HCT116 (cell line): Measurements from ENCODE around the gene MGST2. TPM values are rescaled to one million over a fixed set of nuclear protein-coding genes. Genes with fewer than 3 reads are reported as not detected.

Experiments used
- ATAC-seq: fragments of 200-7000 bp; cut with Tn5 transposase; 2 replicates; pipeline ENCODE4 v1.9.1; 2020; ENCODE audit warnings: mild to moderate bottlenecking, moderate library complexity
- BruUV-seq: library from RNA; stranded (reverse); fragments of 400-500 nt; replicated peaks from 2 replicates; lab custom pipeline; 2021; lab: Mats Ljungman, UMichigan
- CTCF ChIA-PET: fragments of 300-600 bp; sonication (Branson Sonifier 250); formaldehyde crosslinking; loops from one replicate; lab custom pipeline; 2021; ENCODE audit warnings: antibody characterized with exemption; lab: Charles Lee
- POLR2A ChIA-PET: fragments of 300-600, 350-600 bp; sonication (Branson Sonifier 250); formaldehyde crosslinking; loops from one replicate; lab custom pipeline; 2021; ENCODE audit warnings: antibody characterized with exemption; lab: Charles Lee
- RAD21 ChIA-PET, 2 experiments: fragments of 300-600 bp; sonication (Branson Sonifier 250); formaldehyde crosslinking; loops; one replicate each; lab custom pipeline; 2023; ENCODE audit warnings: low total read pairs in 2 of 2; ENCODE audit not compliant: uncharacterized antibody in 2 of 2, unreplicated experiment in 2 of 2, low non-redundant PET in 1 of 2; lab: Charles Lee
- DNase-seq: peaks from one replicate; pipeline ENCODE4 v3.0.0-alpha.2; 2010; ENCODE audit warnings: low read depth, low spot score
- H2AFZ ChIP-seq: fragments of 200-600 bp; shearing (Covaris generic), sonication (generic); 2 replicates; pipeline ENCODE4 v1.6.1; 2017; ENCODE audit warnings: low read depth, mixed run types, mixed read lengths, antibody characterized with exemption, low read length; ENCODE audit not compliant: poor library complexity, severe bottlenecking
- H3K27ac ChIP-seq: 2 replicates; pipeline ENCODE4 v1.5.1; 2012; ENCODE audit warnings: low read depth, low read length
- H3K27me3 ChIP-seq: fragments of 200-600 bp; sonication (generic); 2 replicates; pipeline ENCODE4 v1.6.1; 2016; ENCODE audit warnings: mixed run types, low read length, mixed read lengths; ENCODE audit not compliant: insufficient read depth
- H3K36me3 ChIP-seq, 2 experiments: fragments of 200-500 bp in 1 of 2; fragments of 200-600 bp in 1 of 2; sonication (Bioruptor generic) in 1 of 2; sonication (generic) in 1 of 2; 2 replicates each; pipeline versions ENCODE4 v1.5.1 to v1.6.1; 2014 to 2016; ENCODE audit warnings: low read length in 2 of 2, inconsistent platforms in 1 of 2, mixed read lengths in 1 of 2, mixed run types in 1 of 2; ENCODE audit not compliant: insufficient read depth in 2 of 2, control insufficient read depth in 1 of 2
- H3K4me1 ChIP-seq, 2 experiments: fragments of 200-600 bp in 1 of 2; sonication (generic) in 1 of 2; 2 replicates each; pipeline versions ENCODE4 v1.5.1 to v1.6.1; 2012 to 2017; ENCODE audit warnings: low read length in 2 of 2, inconsistent platforms in 1 of 2, mild to moderate bottlenecking in 1 of 2, mixed read lengths in 1 of 2, mixed run types in 1 of 2, moderate library complexity in 1 of 2; ENCODE audit not compliant: insufficient read depth in 2 of 2, control insufficient read depth in 1 of 2
- H3K4me2 ChIP-seq: fragments of 200-600 bp; sonication (generic); 2 replicates; pipeline ENCODE4 v1.6.1; 2017; ENCODE audit warnings: mixed run types, low read length, mixed read lengths
- H3K4me3 ChIP-seq, 2 experiments: fragments of 200-600 bp in 1 of 2; sonication (generic) in 1 of 2; replicated peaks in 1 of 2; 2 replicates each; pipeline ENCODE4 v1.5.1; 2011 to 2016; ENCODE audit warnings: low read length in 2 of 2, control low read depth in 1 of 2, low read depth in 1 of 2, mild to moderate bottlenecking in 1 of 2, mixed read lengths in 1 of 2, mixed run types in 1 of 2
- H3K79me2 ChIP-seq: fragments of 200-600 bp; sonication (generic); 2 replicates; pipeline ENCODE4 v1.6.1; 2017; ENCODE audit warnings: mild to moderate bottlenecking, mixed run types, low read length, moderate library complexity, mixed read lengths; ENCODE audit not compliant: insufficient read depth
- H3K9ac ChIP-seq: fragments of 200-600 bp; sonication (generic); 2 replicates; pipeline ENCODE4 v1.6.1; 2016; ENCODE audit warnings: low read length, mixed read lengths
- H3K9me2 ChIP-seq: fragments of 200-600 bp; sonication (generic), shearing (Covaris generic); 2 replicates; pipeline ENCODE4 v1.6.1; 2017; ENCODE audit warnings: mixed run types, mild to moderate bottlenecking, moderate library complexity; ENCODE audit not compliant: insufficient read depth
- H3K9me3 ChIP-seq, 2 experiments: fragments of 200-500 bp in 1 of 2; fragments of 200-600 bp in 1 of 2; sonication (Bioruptor generic) in 1 of 2; sonication (generic) in 1 of 2; 2 replicates each; pipeline ENCODE4 v1.6.1; 2014 to 2017; ENCODE audit warnings: low read length in 2 of 2, mixed read lengths in 2 of 2, inconsistent platforms in 1 of 2, low read depth in 1 of 2, mild to moderate bottlenecking in 1 of 2, mixed run types in 1 of 2, moderate library complexity in 1 of 2; ENCODE audit not compliant: control insufficient read depth in 1 of 2, insufficient read depth in 1 of 2
- H4K20me1 ChIP-seq: fragments of 200-600 bp; sonication (generic), shearing (Covaris generic); 2 replicates; pipeline ENCODE4 v1.6.1; 2017; ENCODE audit warnings: mixed run types, mild to moderate bottlenecking, moderate library complexity; ENCODE audit not compliant: insufficient read depth
- ATF3 ChIP-seq: IDR thresholded peaks from 2 replicates; pipeline ENCODE4 v1.6.1; 2012
- CBX3 ChIP-seq: IDR thresholded peaks from 2 replicates; pipeline ENCODE4 v1.6.1; 2012; ENCODE audit warnings: low read depth
- ELF1 ChIP-seq: IDR thresholded peaks from 2 replicates; pipeline ENCODE4 v1.6.1; 2012; ENCODE audit warnings: low read depth, borderline replicate concordance
- EZH2 ChIP-seq: fragments of 200-600 bp; sonication (generic); IDR thresholded peaks from 2 replicates; pipeline ENCODE4 v1.6.1; 2017; ENCODE audit warnings: antibody characterized with exemption, mixed run types
- EZH2phosphoT487 ChIP-seq: fragments of 200-600 bp; IDR thresholded peaks from 2 replicates; pipeline ENCODE4 v1.6.1; 2018; ENCODE audit warnings: antibody characterized with exemption, borderline replicate concordance
- FOSL1 ChIP-seq: IDR thresholded peaks from 2 replicates; pipeline ENCODE4 v1.6.1; 2012; ENCODE audit warnings: low read depth
- JUND ChIP-seq: IDR thresholded peaks from 2 replicates; pipeline ENCODE4 v1.6.1; 2012
- MAX ChIP-seq: IDR thresholded peaks from 2 replicates; pipeline ENCODE4 v1.6.1; 2012
- POLR2AphosphoS5 ChIP-seq: IDR thresholded peaks from 2 replicates; pipeline ENCODE4 v1.6.1; 2011; ENCODE audit warnings: mild to moderate bottlenecking, low read depth, low read length, moderate library complexity
- RAD21 ChIP-seq: IDR thresholded peaks from 2 replicates; pipeline ENCODE4 v1.6.1; 2012; ENCODE audit warnings: low read depth, mild to moderate bottlenecking
- REST ChIP-seq: IDR thresholded peaks from 2 replicates; pipeline ENCODE4 v1.6.1; 2012; ENCODE audit warnings: low read depth
- SIN3A ChIP-seq: IDR thresholded peaks from 2 replicates; pipeline ENCODE4 v1.6.1; 2012; ENCODE audit warnings: low read depth
- SP1 ChIP-seq: IDR thresholded peaks from 2 replicates; pipeline ENCODE4 v1.6.1; 2012; ENCODE audit warnings: low read depth
- SRF ChIP-seq: IDR thresholded peaks from 2 replicates; pipeline ENCODE4 v1.6.1; 2012; ENCODE audit warnings: low read depth
- TCF7L2 ChIP-seq: IDR thresholded peaks from 2 replicates; pipeline ENCODE4 v1.7.0; 2011; ENCODE audit warnings: borderline replicate concordance, inconsistent platforms; ENCODE audit not compliant: insufficient read depth, insufficient read length; ENCODE audit errors: extremely low read depth
- YY1 ChIP-seq: IDR thresholded peaks from 2 replicates; pipeline ENCODE4 v1.6.1; 2011; ENCODE audit warnings: low read length, low read depth, moderate library complexity, mild to moderate bottlenecking; ENCODE audit not compliant: insufficient replicate concordance; ENCODE audit errors: extremely low read depth
- ZBTB33 ChIP-seq: IDR thresholded peaks from 2 replicates; pipeline ENCODE4 v1.6.1; 2011; ENCODE audit warnings: mild to moderate bottlenecking, low read length, moderate library complexity; ENCODE audit not compliant: insufficient replicate concordance; ENCODE audit errors: extremely low read depth
- ZFX ChIP-seq: fragments of 450-650 bp; IDR thresholded peaks from 2 replicates; pipeline ENCODE4 v1.6.1; 2017
- ZNF274 ChIP-seq: fragments of 200-500 bp; sonication (Bioruptor generic); IDR thresholded peaks from 2 replicates; pipeline ENCODE4 v1.6.1; 2014; ENCODE audit warnings: mild to moderate bottlenecking, low read depth, low read length, inconsistent platforms
- intact Hi-C: fragments of 100-400 bp; cut with micrococcal nuclease; formaldehyde crosslinking; loops from 2 replicates; pipeline ENCODE4 v1.10.0; 2022
- total RNA-seq: library from RNA; stranded (reverse); gene quantifications from one replicate; pipeline ENCODE4 v1.2.1, GENCODE V29; 2021; ENCODE audit not compliant: unreplicated experiment

MGST2 gene
- total RNA-seq, 1 experiment from 2014 or later = 24.3 TPM

GRCh38 chr4:139720806-139721205 is 55.2 kb downstream of the MGST2 start:
- no peaks in the 10 kb centered on the region for H3K79me2 ChIP-seq
- H3K9ac ChIP-seq = no peak overlapping the region
- H3K27me3 ChIP-seq = no peaks in the 10 kb centered on the region
- BruUV-seq = no TSS peak
- intact Hi-C loops = no loop called here
- DNase-seq = no peak
- H3K4me1 ChIP-seq = no peaks in the 10 kb centered on the region
- TF ChIP-seq CBX3 (no peak), SIN3A (no peak), SRF (no peak), ELF1 (no peak), ZNF274 (no peak), SP1 (no peak), ATF3 (no peak), ZBTB33 (no peak), YY1 (no peak), TCF7L2 (no peak), REST (no peak), EZH2phosphoT487 (no peak), FOSL1 (no peak), ZFX (no peak), JUND (no peak), EZH2 (no peak), MAX (no peak), POLR2AphosphoS5 (no peak), RAD21 (no peak)
- no peak overlapping the region for H3K4me3 ChIP-seq
- H3K27ac ChIP-seq = no peak overlapping the region
- no peak overlapping the region for H2AFZ ChIP-seq
- no peaks in the 10 kb centered on the region for H4K20me1 ChIP-seq
- CTCF ChIA-PET = no interaction called here
- RAD21 ChIA-PET = no interaction called here
- POLR2A ChIA-PET = no interaction called here
- ATAC-seq = no peak
- no peaks in the 10 kb centered on the region for H3K36me3 ChIP-seq
- no peak overlapping the region for H3K4me2 ChIP-seq
- no peaks in the 10 kb centered on the region for H3K9me2 ChIP-seq
- H3K9me3 ChIP-seq = no peaks in the 10 kb centered on the region
